ENCODE measurements around the gene C12orf57. TPM values are rescaled to one million over a fixed set of nuclear protein-coding genes. Genes with fewer than 3 reads are reported as not detected.
A peak's percentile ranks its signal among the peaks of the same experiment; 100 is the strongest.

The C12orf57 gene
- total and polyA plus RNA-seq, 10 of the 15 experiments (the other 5 are each of a cell fraction or from before 2014, with no cell fraction given) = 64.5 to 377 (median 211) TPM

DNA sequence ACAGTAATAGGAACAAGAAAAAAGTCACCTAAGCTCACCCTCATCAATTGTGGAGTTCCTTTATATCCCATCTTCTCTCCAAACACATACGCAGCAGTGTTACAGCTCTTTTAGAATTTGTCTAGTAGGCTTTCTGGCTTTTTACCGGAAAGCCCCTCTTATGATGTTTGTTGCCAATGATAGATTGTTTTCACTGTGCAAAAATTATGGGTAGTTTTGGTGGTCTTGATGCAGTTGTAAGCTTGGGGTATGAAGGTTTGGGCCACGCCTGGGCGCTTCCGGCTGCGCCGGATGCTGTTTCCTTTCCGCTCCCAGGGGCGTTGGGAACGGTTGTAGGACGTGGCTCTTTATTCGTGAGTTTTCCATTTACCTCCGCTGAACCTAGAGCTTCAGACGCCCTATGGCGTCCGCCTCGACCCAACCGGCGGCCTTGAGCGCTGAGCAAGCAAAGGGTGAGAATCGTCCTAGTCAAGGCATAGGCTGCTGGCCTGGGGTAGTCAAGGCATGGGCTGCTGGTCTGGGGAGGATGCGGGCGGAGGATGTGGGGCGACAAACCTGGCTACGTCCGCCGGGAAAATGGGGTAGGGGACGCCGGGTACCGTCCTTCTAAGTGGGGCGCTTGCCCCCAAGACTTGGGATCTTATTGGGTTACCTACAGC is at the start of gene C12orf57, which contains the start of gene RNU7-1 (continued):
- TF ChIP-seq, protein P1, sequence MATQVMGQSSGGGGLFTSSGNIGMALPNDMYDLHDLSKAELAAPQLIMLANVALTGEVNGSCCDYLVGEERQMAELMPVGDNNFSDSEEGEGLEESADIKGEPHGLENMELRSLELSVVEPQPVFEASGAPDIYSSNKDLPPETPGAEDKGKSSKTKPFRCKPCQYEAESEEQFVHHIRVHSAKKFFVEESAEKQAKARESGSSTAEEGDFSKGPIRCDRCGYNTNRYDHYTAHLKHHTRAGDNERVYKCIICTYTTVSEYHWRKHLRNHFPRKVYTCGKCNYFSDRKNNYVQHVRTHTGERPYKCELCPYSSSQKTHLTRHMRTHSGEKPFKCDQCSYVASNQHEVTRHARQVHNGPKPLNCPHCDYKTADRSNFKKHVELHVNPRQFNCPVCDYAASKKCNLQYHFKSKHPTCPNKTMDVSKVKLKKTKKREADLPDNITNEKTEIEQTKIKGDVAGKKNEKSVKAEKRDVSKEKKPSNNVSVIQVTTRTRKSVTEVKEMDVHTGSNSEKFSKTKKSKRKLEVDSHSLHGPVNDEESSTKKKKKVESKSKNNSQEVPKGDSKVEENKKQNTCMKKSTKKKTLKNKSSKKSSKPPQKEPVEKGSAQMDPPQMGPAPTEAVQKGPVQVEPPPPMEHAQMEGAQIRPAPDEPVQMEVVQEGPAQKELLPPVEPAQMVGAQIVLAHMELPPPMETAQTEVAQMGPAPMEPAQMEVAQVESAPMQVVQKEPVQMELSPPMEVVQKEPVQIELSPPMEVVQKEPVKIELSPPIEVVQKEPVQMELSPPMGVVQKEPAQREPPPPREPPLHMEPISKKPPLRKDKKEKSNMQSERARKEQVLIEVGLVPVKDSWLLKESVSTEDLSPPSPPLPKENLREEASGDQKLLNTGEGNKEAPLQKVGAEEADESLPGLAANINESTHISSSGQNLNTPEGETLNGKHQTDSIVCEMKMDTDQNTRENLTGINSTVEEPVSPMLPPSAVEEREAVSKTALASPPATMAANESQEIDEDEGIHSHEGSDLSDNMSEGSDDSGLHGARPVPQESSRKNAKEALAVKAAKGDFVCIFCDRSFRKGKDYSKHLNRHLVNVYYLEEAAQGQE (IDR thresholded peaks at IDR 0.05; ENCODE audit: low read depth, low read length) = peak; percentile 35; the same call in 1 of the 2 replicates
- peak; percentile 75 for TF ChIP-seq BCLAF1 (IDR thresholded peaks at IDR 0.05)
- no peak for TF ChIP-seq ZZZ3 (IDR thresholded peaks at IDR 0.05; ENCODE audit: control insufficient read depth, insufficient read length, low read depth)
- no peak for TF ChIP-seq FOXM1 (IDR thresholded peaks at IDR 0.05; ENCODE audit: low read depth, low read length)
- no peak for TF ChIP-seq NRF1 (conservative IDR thresholded peaks at IDR 0.05; ENCODE audit: low read depth, low read length)
- TF ChIP-seq, protein P2, sequence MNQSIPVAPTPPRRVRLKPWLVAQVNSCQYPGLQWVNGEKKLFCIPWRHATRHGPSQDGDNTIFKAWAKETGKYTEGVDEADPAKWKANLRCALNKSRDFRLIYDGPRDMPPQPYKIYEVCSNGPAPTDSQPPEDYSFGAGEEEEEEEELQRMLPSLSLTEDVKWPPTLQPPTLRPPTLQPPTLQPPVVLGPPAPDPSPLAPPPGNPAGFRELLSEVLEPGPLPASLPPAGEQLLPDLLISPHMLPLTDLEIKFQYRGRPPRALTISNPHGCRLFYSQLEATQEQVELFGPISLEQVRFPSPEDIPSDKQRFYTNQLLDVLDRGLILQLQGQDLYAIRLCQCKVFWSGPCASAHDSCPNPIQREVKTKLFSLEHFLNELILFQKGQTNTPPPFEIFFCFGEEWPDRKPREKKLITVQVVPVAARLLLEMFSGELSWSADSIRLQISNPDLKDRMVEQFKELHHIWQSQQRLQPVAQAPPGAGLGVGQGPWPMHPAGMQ (IDR thresholded peaks at IDR 0.05; ENCODE audit: borderline replicate concordance) = no peak
- peak; percentile 88; the same call in 1 of the 2 replicates for TF ChIP-seq TCF3 (IDR thresholded peaks at IDR 0.05; ENCODE audit: borderline replicate concordance, insufficient read depth, low read depth, low read length)
- peak; percentile 88 for TF ChIP-seq YY1 (IDR thresholded peaks at IDR 0.05; ENCODE audit: low read depth, low read length)
- TF ChIP-seq ZNF24 (IDR thresholded peaks at IDR 0.05) = peak; percentile 85
- peak; percentile 82; the same call in 1 of the 2 replicates for TF ChIP-seq MEF2A (IDR thresholded peaks at IDR 0.05; ENCODE audit: insufficient read depth, low read depth, low read length)
- no peak for TF ChIP-seq HSF1 (IDR thresholded peaks at IDR 0.05; ENCODE audit: low read depth, low read length)
- TF ChIP-seq KDM1A (IDR thresholded peaks at IDR 0.05; ENCODE audit: borderline replicate concordance) = no peak
- TF ChIP-seq NFYB (IDR thresholded peaks at IDR 0.05; ENCODE audit: insufficient read depth, low read depth, low read length) = no peak
- TF ChIP-seq EGR1 (IDR thresholded peaks at IDR 0.05; ENCODE audit: borderline replicate concordance in 1 of 2, low read depth in 2 of 2, low read length in 2 of 2) = peak in 1 of 2 experiments; percentile 76; a peak in 1 of 3 replicates

All from GM12878 (cell line).